Neural cell (in vitro differentiated cells): ENCODE data around the gene B9D1. TPM values are rescaled to one million over a fixed set of nuclear protein-coding genes. Genes with fewer than 3 reads are reported as not detected.

ENCODE experiments used
- H2AFZ ChIP-seq: fragments of 200-600, 300-800 bp; sonication (generic), shearing (Covaris generic); 2 replicates; pipeline ENCODE4 v1.6.0; 2014; ENCODE audit warnings: low read depth, mild to moderate bottlenecking, antibody characterized with exemption, low read length, moderate library complexity
- H3F3A ChIP-seq: fragments of 200-600 bp; shearing (Covaris generic); 2 replicates; pipeline ENCODE4 v1.6.1; 2016; ENCODE audit warnings: mild to moderate bottlenecking, moderate library complexity, mixed read lengths, antibody characterized with exemption, low read length; ENCODE audit not compliant: insufficient read depth, poor library complexity, severe bottlenecking
- H3K27ac ChIP-seq: fragments of 200-600, 300-800 bp; sonication (generic), shearing (Covaris generic); 2 replicates; pipeline ENCODE4 v1.5.1; 2014; ENCODE audit warnings: mild to moderate bottlenecking, low read length, moderate library complexity
- H3K27me3 ChIP-seq: fragments of 300-800, 200-600 bp; sonication (generic), shearing (Covaris generic); 2 replicates; pipeline ENCODE4 v1.6.0; 2014; ENCODE audit warnings: mild to moderate bottlenecking, low read depth, low read length, moderate library complexity; ENCODE audit not compliant: insufficient read depth
- H3K36me3 ChIP-seq: fragments of 300-800, 200-600 bp; sonication (generic), shearing (Covaris generic); 2 replicates; pipeline ENCODE4 v1.5.1; 2014; ENCODE audit warnings: mild to moderate bottlenecking, antibody characterized with exemption, low read length, moderate library complexity; ENCODE audit not compliant: insufficient read depth
- H3K4me2 ChIP-seq: fragments of 300-800, 200-600 bp; sonication (generic), shearing (Covaris generic); 2 replicates; pipeline ENCODE4 v1.6.0; 2014; ENCODE audit warnings: mild to moderate bottlenecking, low read length
- H3K4me3 ChIP-seq: fragments of 300-800, 200-600 bp; sonication (generic), shearing (Covaris generic); 2 replicates; pipeline ENCODE4 v1.5.1; 2014; ENCODE audit warnings: mild to moderate bottlenecking, low read length, moderate library complexity
- H3K79me2 ChIP-seq: fragments of 200-600 bp; shearing (Covaris generic); replicated peaks from 2 replicates; pipeline ENCODE4 v1.6.0; 2014; ENCODE audit warnings: mild to moderate bottlenecking, low read length, moderate library complexity; ENCODE audit not compliant: insufficient read depth
- H3K9ac ChIP-seq: fragments of 300-800, 200-600 bp; sonication (generic), shearing (Covaris generic); 2 replicates; pipeline ENCODE4 v1.6.1; 2016; ENCODE audit warnings: mild to moderate bottlenecking, low read length, mixed read lengths
- H3K9me2 ChIP-seq: fragments of 200-600 bp; shearing (Covaris generic); 2 replicates; pipeline ENCODE4 v1.6.1; 2016; ENCODE audit warnings: mild to moderate bottlenecking, low read length, mixed read lengths; ENCODE audit not compliant: insufficient read depth
- H3K9me3 ChIP-seq: fragments of 200-600, 300-800 bp; sonication (generic), shearing (Covaris generic); 2 replicates; pipeline ENCODE4 v1.6.1; 2016; ENCODE audit warnings: mild to moderate bottlenecking, mixed run types, low read length, moderate library complexity, mixed read lengths
- H4K20me1 ChIP-seq: fragments of 200-600 bp; shearing (Covaris generic); 2 replicates; pipeline ENCODE4 v1.6.1; 2016; ENCODE audit warnings: mild to moderate bottlenecking, mixed run types; ENCODE audit not compliant: insufficient read depth
- CTCF ChIP-seq: fragments of 450-650 bp; IDR thresholded peaks from 2 replicates; pipeline ENCODE4 v1.5.1; 2014; ENCODE audit warnings: antibody characterized with exemption, mild to moderate bottlenecking, moderate library complexity; ENCODE audit not compliant: poor library complexity, severe bottlenecking
- EP300 ChIP-seq: fragments of 450-650 bp; conservative IDR thresholded peaks from 2 replicates; pipeline ENCODE4 v1.6.1; 2014; ENCODE audit warnings: antibody characterized with exemption, mild to moderate bottlenecking, moderate library complexity; ENCODE audit not compliant: poor library complexity, severe bottlenecking
- EZH2 ChIP-seq: fragments of 200-600, 300-800 bp; shearing (Covaris generic), sonication (generic); IDR thresholded peaks from 2 replicates; pipeline ENCODE4 v1.6.1; 2014; ENCODE audit warnings: antibody characterized with exemption, low read length, borderline replicate concordance, mild to moderate bottlenecking; ENCODE audit not compliant: insufficient read depth, poor library complexity, severe bottlenecking
- MXI1 ChIP-seq: fragments of 450-650 bp; conservative IDR thresholded peaks from 2 replicates; pipeline ENCODE4 v1.6.1; 2014; ENCODE audit warnings: antibody characterized with exemption, mild to moderate bottlenecking; ENCODE audit not compliant: poor library complexity, severe bottlenecking
- POLR2AphosphoS5 ChIP-seq: IDR thresholded peaks from 2 replicates; pipeline ENCODE4 v1.6.1; 2012
- RAD21 ChIP-seq: fragments of 450-650 bp; conservative IDR thresholded peaks from 2 replicates; pipeline ENCODE4 v1.6.1; 2014; ENCODE audit warnings: antibody characterized with exemption, mild to moderate bottlenecking, moderate library complexity
- REST ChIP-seq: IDR thresholded peaks from 2 replicates; pipeline ENCODE4 v1.6.1; 2012; ENCODE audit warnings: borderline replicate concordance
- SMC3 ChIP-seq: fragments of 450-650 bp; conservative IDR thresholded peaks from 2 replicates; pipeline ENCODE4 v1.6.1; 2014; ENCODE audit warnings: antibody characterized with exemption, mild to moderate bottlenecking, moderate library complexity; ENCODE audit not compliant: poor library complexity
- TAF1 ChIP-seq: IDR thresholded peaks from 2 replicates; pipeline ENCODE4 v1.6.1; 2012; ENCODE audit warnings: low read depth
- polyA plus RNA-seq: library from polyadenylated mRNA; depleted of rRNA; stranded (reverse); fragments of >200 nt; gene quantifications from 2 replicates; pipeline ENCODE4 v1.2.3, GENCODE V29; 2014

The B9D1 gene
- polyA plus RNA-seq, 1 donor from 2014 or later = 32.0 TPM

GRCh38 chr17:19316761-19317358 lies 45.7 kb downstream of the B9D1 start:
- H3K27me3 ChIP-seq = no peaks in the 10 kb centered on the region
- no peak overlapping the region for H3K27ac ChIP-seq
- no peak overlapping the region for H3K9ac ChIP-seq
- H3K9me3 ChIP-seq = no peaks in the 10 kb centered on the region
- H3K9me2 ChIP-seq = no peaks in the 10 kb centered on the region
- no peak for TF ChIP-seq RAD21
- TF ChIP-seq REST = no peak
- TF ChIP-seq POLR2AphosphoS5 = no peak
- no peak for TF ChIP-seq TAF1
- no peak for TF ChIP-seq SMC3
- no peak for TF ChIP-seq EP300
- no peak for TF ChIP-seq MXI1
- no peak for TF ChIP-seq EZH2
- TF ChIP-seq CTCF = no peak
- H2AFZ ChIP-seq = no peak overlapping the region
- H3K79me2 ChIP-seq = no peaks in the 10 kb centered on the region
- H3K4me3 ChIP-seq = no peak overlapping the region
- H3F3A ChIP-seq = no peaks in the 10 kb centered on the region
- no peak overlapping the region for H3K4me2 ChIP-seq
- H4K20me1 ChIP-seq = no peaks in the 10 kb centered on the region
- no peaks in the 10 kb centered on the region for H3K36me3 ChIP-seq

GRCh38 chr17:19315104-19315503 lies 47.4 kb downstream of the B9D1 start:
- no peaks in the 10 kb centered on the region for H3K36me3 ChIP-seq
- H3K9me3 ChIP-seq = no peaks in the 10 kb centered on the region
- H3F3A ChIP-seq = no peaks in the 10 kb centered on the region
- H3K79me2 ChIP-seq = no peaks in the 10 kb centered on the region
- no peaks in the 10 kb centered on the region for H3K27me3 ChIP-seq
- no peak for TF ChIP-seq TAF1
- no peak for TF ChIP-seq MXI1
- TF ChIP-seq EZH2 = no peak
- TF ChIP-seq POLR2AphosphoS5 = no peak
- TF ChIP-seq REST = no peak
- no peak for TF ChIP-seq RAD21
- no peak for TF ChIP-seq SMC3
- no peak for TF ChIP-seq EP300
- no peak for TF ChIP-seq CTCF
- H3K27ac ChIP-seq = no peak overlapping the region
- no peaks in the 10 kb centered on the region for H4K20me1 ChIP-seq
- no peak overlapping the region for H3K9ac ChIP-seq
- no peaks in the 10 kb centered on the region for H3K9me2 ChIP-seq
- H3K4me3 ChIP-seq = no peak overlapping the region
- H2AFZ ChIP-seq = no peak overlapping the region
- no peak overlapping the region for H3K4me2 ChIP-seq
